HG03039 (cell line): Measurements from ENCODE around the gene SHROOM4.

Experiments used
- ATAC-seq: cut with Tn5 transposase; IDR thresholded peaks from one replicate; pipeline ENCODE4 v1.9.1; 2021; ENCODE audit warnings: mild to moderate bottlenecking, moderate library complexity; ENCODE audit not compliant: unreplicated experiment

Gene SHROOM4

GRCh38 chrX:50627696-50628095, 186.3 kb downstream of the SHROOM4 start:
- no peak for ATAC-seq

DNA sequence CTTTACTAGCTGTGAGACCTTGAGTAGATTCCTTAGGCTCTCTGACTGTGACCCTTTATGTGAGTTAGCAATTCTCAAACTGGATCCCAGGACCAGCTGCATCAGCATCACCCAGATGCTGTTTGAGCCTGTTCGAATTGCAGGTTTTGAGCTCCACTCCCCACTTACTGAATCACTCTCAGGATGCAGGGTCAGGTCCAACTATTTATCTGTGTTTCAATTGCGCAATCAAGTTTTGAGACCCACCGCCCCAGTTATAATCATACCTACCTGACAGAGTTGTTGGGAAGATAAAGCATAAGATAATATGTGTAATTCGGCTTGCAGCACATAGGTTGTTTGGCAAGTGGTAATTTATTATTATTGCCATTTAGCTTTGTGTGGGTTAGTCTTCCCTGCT, 187.6 kb downstream of the SHROOM4 start:
- no peak for ATAC-seq

DNA sequence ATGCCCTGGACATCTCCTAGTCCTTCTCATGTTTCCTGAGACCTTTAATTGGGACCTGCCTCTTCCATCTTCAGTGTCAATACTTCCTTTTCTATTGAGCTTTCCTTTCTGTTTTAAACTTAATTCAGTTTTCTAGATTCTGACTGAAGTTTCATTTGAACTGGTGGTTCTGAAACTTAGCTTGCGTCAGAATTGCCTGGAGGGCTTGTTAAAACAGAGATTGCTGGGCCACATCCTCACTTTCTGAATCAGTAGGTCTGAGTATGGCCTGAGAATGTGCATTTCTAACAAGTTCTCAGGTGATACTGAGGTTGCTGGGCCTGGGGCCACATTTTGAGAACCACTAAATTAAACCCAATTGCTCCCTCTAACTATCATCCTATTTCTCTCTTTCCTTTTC, 191.2 kb downstream of the SHROOM4 start:
- no peak for ATAC-seq

GRCh38 chrX:50618788-50619558, 195.0 kb downstream of the SHROOM4 start:
- ATAC-seq = no peak

- ATAC-seq = no peak
Measured at GRCh38 chrX:50617183-50617582, 196.8 kb downstream of the SHROOM4 start.

- ATAC-seq = no peak
Measured at GRCh38 chrX:50615570-50616158, 198.3 kb downstream of the SHROOM4 start.

GRCh38 chrX:50614460-50614859, 199.5 kb downstream of the SHROOM4 start:
- ATAC-seq = no peak

DNA sequence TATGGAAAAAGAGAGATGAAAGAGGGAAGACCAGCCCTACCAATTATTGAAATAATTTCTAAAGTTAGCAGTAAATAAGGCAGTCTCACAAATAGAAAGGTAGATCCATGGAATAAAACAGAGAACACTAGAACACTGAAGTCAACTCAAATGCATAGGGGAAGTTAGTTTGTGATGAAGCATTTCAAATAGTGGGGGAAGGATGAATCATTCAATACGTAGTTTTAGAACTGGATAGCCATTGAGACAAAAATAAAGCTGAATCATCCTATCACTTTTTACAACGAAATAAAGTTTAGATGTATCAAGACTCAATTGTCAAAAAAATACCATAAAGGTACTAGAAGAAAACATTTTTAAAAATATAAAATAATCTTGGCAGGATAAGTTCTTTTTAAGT, 200.1 kb downstream of the SHROOM4 start:
- ATAC-seq = no peak

- no peak for ATAC-seq
Measured at GRCh38 chrX:50609796-50610195, 204.2 kb downstream of the SHROOM4 start.

DNA sequence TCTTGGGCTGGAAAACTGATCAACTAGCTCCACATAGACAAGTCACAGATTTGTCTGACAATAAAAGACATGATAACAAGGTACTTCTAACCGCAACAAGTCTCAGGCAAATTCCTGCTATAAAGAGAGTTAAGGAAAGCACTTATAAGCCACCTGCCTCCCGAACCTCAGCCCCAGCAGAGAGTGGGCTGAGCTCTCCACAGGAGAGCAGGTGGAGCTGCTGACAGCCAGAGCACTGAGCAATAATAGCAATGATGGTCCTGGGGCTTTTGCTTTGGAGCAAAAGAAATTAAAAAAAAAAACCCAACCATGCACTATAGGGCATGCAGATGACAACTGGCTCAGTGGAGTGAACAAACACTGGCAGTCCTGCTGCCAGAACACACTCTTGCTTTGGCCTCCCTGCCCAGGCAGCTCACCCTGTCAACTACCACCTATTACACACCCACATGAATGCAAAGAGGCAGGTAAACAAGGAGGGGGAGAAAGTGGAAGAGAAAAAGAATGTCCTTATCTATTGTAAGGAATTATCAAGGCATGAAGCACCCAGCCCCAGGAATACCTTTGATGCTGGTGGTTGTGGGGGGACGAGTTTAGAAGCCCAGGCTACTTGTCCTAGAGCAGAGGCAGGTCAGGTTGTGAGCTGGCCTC, 207.6 kb downstream of the SHROOM4 start:
- no peak for ATAC-seq

DNA sequence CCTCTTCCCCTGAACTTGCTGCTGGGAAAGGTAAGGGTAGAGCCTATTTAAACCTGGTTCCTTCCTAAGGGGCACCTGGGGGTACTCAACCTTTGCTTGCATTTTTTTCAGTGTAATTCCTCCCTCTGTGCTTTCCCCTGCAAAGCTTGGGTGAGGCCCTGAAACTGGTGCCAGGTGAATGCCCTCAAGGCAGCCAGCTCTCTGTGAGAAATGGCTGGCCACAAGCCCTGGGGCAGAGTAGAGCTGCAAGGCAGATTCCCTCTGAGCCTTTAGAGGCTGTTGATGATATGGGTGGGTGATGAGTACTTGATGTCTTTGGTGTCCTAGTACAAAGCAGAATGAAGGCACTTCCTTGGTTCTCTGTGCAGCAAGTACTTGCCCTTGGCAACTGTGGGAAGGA, 217.9 kb downstream of the SHROOM4 start:
- ATAC-seq = no peak

DNA sequence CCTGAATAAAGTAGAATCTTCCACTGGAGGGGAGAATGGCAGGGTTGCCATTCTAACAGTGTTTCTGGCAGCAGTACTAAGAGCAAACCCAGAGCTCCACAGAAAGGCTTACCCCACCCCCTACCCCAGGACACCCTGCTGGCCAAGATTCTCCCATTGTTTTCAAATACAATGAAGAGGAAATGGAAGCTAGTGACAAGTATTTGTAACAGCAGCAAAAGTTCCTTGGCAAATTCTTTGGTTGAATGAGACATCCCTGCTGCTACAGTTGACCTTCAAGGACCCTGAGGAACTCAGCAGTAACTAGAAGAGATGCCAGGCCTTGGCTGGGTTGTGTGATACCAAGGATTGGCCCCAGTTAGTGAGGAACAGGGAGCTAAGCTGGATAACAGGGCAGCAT, 219.2 kb downstream of the SHROOM4 start:
- ATAC-seq = no peak

- no peak for ATAC-seq
Measured at GRCh38 chrX:50586980-50587379, 227.0 kb downstream of the SHROOM4 start.

GRCh38 chrX:50586407-50586806, 227.6 kb downstream of the SHROOM4 start:
- no peak for ATAC-seq

GRCh38 chrX:50581405-50581804, 232.6 kb downstream of the SHROOM4 start:
- no peak for ATAC-seq

DNA sequence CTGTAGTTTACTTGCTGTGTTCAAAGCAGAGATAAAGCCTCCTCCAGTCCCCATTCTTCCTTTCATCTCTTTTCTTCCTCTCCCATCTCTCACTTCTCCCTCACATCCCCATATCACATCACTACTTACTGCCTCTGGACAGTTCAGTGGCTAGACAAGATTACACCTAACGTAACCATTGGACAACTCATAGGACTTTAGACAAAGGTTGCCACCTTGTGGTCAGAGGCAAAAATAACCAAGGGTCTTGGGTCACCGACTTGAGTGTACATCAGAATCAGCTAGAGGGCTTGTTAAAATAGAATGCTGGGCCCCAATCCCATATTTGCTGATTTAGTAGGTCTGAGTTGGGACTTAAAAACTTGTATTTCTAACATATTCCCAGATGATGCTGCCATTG, 234.0 kb downstream of the SHROOM4 start:
- no peak for ATAC-seq

DNA sequence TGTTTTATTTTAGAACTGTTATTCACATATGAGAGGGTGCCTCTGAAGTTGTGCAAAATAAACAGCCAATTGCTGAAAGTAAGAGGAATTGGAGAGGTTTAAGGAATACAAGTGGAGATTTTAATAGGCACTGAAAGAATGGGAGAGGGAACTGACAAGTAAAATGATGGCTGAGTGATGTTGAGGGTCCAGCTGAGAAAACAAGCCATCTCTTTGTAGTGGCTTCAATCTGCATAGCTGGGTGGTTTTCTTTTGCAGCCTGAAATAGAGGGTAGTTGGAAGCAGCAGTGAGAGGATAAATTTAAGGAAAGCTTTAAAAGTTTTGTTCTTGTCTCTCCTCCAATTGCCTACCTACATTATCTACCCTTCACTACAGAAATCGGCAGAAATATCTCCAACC, 236.7 kb downstream of the SHROOM4 start:
- no peak for ATAC-seq

GRCh38 chrX:50567636-50568035, 246.4 kb downstream of the SHROOM4 start:
- no peak for ATAC-seq

- no peak for ATAC-seq
Measured at GRCh38 chrX:50565718-50566117, 248.3 kb downstream of the SHROOM4 start.
